Measurements from ENCODE around the gene MRLN.
"Not testable (repeated sequence)": the region's sequence is repeated elsewhere in the genome, so short reads cannot be mapped to it uniquely, and the experiment has no call there.

The MRLN gene

DNA sequence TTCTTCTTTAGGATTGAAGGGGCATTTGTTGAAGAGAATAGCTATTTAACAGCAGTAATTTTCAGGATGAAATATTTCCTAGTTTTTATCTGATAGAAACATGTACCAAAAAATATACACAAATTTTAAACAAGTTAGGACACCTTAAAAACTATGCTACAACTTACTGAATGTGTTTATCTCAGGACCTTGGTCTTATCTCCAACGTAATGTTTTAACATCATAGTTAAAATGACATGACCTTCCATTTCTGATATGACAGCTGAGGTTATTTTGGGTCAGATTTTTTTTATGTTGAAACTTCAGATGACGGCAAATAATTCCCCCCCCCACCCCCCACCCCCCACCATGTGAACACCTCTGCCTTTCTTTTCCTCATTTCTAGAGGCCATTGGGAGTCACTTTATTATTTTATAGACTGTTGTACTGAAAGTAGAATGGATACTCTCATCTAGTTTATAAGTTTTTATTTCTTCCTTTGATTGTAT is 8.0 kb downstream of the MRLN start:
- no peak for DNase-seq (ENCODE audit: low read depth)

DNA sequence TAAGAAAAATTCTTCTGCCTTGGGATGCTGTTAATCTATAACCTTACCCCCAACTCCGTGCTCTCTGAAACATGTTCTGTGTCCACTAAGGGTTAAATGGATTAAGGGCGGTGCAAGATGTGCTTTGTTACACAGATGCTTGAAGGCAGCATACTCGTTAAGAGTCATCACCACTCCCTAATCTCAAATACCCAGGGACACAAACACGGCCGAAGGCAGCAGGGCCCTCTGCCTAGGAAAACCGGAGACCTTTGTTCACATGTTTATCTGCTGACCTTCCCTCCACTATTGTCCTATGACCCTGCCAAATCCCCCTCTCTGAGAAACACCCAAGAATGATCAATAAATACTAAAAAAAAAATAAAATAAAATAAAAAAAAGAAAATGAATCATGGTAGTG is 8.5 kb downstream of the MRLN start:
- not testable (repeated sequence) for DNase-seq (ENCODE audit: low read depth)

DNA sequence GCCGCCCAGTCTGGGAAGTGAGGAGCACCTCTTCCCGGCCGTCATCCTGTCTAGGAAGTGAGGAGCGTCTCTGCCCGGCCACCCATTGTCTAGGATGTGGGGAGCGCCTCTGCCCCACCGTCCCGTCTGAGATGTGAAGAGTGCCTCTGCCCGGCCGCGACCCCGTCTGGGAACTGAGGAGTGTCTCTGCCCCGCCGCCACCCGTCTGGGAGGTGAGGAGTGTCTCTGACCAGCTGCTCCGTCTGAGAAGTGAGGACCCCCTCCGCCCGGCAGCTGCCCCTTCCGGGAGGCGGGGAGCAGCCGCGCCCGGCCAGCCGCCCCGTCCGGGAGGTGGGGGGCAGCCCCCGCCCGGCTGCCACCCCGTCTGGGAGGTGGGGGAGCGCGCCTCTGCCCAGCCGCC is 9.1 kb downstream of the MRLN start:
- not testable (repeated sequence) for DNase-seq (ENCODE audit: low read depth)

DNA sequence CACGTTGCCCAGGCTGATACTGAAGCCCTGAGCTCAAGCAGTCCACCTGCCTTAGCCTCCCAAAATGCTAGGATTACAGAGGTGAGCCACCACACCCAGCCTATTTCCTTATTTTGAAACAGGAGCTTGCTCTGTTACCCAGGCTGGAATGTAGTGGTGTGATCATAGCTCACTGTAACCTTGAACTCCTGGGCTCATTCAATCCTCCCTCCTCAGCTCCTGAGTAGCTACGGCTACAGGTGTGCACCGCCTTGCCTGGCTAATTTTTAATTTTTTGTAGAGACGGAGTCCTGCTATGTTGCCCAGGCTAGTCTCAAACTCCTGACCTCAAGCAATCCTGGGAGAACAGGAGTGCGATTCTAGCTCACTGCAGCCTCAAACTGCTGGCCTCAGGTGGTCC is 11.7 kb downstream of the MRLN start:
- DNase-seq (ENCODE audit: low read depth), result no peak

DNA sequence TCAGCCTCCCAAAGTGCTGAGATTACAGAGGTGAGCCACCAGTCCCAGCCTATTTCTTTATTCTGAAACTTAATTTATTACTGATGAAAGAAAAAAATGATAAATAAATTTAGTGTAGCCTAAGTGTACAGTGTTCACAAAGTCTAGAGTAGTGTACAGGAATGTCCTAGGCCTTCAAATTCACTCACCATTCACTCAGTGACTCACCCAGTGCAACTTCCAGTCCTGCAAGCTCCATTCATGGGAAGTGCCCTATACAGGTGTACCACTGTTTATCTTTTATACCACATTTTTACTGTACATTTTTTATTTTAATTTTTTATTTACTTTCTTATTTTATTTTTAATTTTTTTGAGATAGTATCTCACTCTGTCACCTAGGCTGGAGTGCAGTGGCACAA is 12.2 kb downstream of the MRLN start:
- no peak for DNase-seq (ENCODE audit: low read depth)

- no peak for DNase-seq (ENCODE audit: low read depth)
Measured at GRCh38 chr10:59736749-59737148, 16.5 kb downstream of the MRLN start.

DNA sequence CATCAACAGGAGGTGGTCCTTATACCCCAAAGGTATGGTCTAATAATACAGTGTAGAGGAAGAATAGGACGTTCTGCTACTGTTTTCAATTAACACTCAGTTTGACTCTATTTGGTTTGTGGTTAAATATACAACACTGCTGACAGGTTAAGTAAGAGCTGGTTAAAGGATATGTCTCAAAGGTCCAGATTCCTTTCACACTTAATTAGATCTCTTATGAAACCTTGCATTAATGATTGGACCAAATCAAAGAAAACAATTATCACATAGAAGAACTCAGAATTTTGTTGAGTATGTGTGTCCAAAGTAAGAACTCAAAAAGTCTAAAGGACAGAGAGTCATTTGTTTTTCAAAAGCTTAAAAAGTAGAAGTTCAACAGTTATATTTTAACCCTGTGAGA is 18.0 kb downstream of the MRLN start:
- no peak for DNase-seq (ENCODE audit: low read depth)

DNA sequence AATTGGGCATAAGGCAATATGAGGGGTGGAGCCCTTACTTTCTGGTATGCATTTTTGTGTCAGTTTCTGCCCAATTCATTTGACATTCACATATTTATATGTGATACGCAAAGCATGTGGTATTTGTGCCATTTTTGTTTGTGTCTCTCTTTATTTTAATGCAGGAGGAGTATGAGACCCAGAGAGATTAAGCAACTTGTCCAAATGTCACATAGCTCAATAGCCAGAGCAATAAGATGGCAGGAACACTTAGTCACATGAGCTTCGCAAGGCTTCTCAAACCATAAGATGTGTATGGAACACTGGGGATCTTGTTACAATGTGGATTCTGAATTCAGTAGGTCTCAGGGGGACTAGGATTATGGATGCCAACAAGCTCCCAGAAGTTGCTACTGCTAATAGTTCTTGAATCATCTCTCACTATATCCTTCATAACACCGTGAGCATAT is 19.2 kb downstream of the MRLN start:
- DNase-seq (ENCODE audit: low read depth), result no peak

DNA sequence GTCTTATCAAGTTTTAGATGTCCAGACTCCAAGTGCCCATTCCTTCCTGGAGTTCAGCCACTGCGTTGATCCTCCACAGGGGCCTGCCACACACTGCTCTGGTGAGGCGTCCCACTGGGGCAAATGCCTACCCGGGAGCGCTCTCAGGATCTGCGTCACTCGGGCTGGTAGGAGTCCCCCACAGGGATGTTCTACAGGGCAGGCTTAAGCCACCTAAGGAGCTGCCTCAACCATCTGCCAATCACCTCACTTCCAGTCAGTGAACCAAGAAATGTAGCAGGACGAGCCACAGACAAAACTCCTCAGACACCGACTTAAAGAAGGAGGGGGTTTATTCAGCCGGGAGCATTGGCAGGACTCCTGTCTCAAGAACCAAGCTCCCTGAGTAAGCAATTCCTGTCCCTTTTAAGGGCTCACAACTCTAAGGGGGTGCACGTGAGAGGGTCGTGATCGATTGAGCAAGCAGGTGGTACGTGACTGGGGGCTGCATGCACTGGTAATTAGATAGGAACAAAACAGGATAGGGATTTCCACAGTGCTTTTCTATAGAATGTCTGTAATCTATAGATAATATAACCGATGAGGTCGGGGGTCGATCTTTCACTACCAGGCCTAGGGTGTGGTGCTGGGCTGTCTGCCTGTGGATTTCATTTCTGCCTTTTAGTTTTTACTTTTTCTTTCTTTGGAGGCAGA is 19.8 kb downstream of the MRLN start:
- not testable (repeated sequence) for DNase-seq (ENCODE audit: low read depth)

DNA sequence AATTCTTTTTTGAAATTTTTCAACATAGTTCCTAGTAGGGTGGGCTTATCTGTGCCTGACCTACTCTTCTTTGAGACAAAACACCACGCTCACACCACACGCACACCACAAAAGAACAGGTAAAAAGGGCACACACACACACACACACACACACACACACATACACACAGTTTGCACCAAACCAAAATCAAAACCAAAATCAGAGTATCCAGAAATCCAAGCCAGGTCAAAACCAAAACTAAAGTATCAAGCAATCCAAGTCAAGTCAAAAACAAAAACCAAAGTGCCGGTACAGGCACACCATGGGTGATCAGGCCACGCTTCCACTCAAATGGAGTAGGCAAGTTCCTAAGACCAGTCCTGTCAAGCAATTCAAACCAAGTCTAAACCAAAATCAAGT is 20.4 kb downstream of the MRLN start:
- not testable (repeated sequence) for DNase-seq (ENCODE audit: low read depth)

GRCh38 chr10:59729167-59729566 is 24.1 kb downstream of the MRLN start:
- not testable (repeated sequence) for DNase-seq (ENCODE audit: low read depth)

- DNase-seq (ENCODE audit: low read depth), result no peak
Measured at GRCh38 chr10:59724098-59724938, 28.9 kb downstream of the MRLN start.

DNA sequence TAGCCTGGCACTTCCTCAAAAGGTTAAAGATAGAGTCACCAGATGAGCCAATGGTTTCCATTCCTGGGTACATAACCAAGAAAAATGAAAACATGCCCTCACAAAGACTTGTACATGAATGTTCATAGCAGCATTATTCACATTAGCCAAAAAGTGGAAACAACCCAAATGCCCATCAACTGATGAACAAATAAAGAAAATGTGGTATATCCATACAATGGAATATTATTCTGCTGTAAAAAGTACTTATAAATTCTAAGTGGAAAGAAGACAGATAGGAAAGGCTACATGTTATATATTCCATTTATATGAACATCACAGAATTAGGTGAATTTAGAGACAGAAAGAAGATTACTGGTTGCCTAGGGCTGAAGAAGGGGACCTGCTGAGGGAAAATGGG is 32.9 kb downstream of the MRLN start:
- DNase-seq (ENCODE audit: low read depth), result no peak

DNA sequence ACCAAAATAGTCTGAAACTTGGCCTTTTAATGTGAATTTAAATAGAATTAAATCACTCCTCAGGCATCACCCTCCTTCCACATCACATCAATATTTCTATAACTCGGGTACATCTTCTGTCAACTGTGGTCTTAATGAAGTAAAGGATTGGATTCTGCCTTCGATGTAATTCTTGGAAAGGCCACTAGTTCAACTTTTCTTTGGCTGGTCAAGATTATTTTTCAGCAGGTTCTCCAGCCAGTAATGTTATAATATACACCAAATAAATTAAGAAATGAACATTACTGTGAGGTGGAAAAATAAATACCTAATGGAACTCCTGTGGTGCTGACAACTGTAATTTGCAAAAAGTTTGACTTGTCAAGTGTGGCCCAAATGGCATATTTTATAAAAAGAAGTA is 33.9 kb downstream of the MRLN start:
- DNase-seq (ENCODE audit: low read depth), result no peak

GRCh38 chr10:59718257-59718656 is 35.0 kb downstream of the MRLN start:
- no peak for DNase-seq (ENCODE audit: low read depth)

GRCh38 chr10:59713196-59713821 is 39.9 kb downstream of the MRLN start:
- DNase-seq (ENCODE audit: low read depth), result no peak

DNA sequence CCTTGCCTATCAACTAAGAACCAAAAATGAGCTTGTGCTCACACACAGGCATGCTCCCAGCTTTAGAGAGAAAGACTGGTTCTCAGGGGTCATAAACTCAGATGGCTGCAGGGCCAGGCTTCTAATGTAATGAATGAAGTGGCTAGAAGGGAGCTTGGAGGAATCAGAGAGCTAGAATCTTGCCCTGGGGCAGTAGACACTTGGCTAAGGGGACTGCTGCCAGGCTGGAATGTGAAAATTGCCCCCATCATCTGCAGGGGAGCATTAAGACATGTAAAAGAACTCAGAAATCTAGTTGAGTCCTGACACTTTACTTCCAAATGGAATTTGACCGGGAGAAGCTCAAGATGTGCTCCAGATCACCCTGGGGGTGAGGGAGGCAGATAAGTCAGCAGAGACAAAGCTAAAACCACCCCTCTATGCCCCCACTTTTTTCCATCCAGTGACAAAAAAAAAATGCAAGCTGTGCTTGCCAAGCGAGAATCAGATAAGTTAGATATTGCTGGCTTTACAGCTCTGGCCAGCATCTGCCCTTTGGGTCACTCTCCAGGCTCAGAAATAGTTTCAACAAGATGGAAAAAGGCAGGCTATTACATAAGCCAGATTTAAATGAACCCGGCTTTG is 41.3 kb downstream of the MRLN start:
- no peak for DNase-seq (ENCODE audit: low read depth)

- DNase-seq (ENCODE audit: low read depth), result no peak
Measured at GRCh38 chr10:59709395-59710125, 43.7 kb downstream of the MRLN start, which contains the start of gene SLC16A9. SLC16A9 (minus strand) TSS chr10:59709850; CDS start chr10:59684291, 25,559 bp downstream.

DNA sequence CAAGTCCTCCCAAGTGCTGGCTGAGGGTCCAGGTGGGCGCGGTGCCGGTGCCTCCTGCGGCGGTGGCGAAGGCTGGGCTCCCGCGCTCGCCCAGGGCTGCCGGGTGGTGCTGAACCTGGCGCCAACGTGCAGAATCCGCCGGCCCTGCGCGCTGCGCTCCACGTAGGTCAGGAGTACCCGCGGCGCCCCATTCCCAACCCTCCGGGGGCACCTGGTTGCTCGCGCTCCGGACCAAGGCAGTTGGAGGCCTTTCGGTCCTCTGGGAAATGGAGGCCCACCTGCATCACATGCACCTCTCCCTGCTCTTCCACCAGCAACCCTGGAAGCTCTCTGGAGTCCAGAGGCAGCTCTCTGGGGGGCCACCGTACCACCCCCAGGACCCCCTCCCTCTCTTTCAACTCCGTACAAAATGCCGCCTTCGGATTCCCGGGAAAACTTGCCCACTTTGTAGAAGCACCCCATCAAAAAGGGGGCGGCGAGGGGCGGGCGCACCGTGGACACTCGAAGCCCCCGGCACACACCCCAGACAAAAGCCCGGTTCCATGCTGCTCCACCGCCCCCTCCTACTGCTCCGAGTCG is 44.4 kb downstream of the MRLN start:
- no peak for DNase-seq (ENCODE audit: low read depth)

GRCh38 chr10:59706851-59707797 is 46.1 kb downstream of the MRLN start:
- DNase-seq (ENCODE audit: low read depth), result no peak

Measured in stimulated activated CD8-positive, alpha-beta memory T cell treated with anti-CD3 and anti-CD28 coated beads, Interleukin-15, amount 100 ng/mL, for 1 hour (primary cell).